NCI-H446 (cell line): ENCODE data around the gene RNASE3.
"Not testable (repeated sequence)": the region's sequence is repeated elsewhere in the genome, so short reads cannot be mapped to it uniquely, and the experiment has no call there.

Source experiments
- DNase-seq, 2 experiments: peaks; one replicate each; lab custom pipeline; 2025; lab: John Stamatoyannopoulos, UW

Gene RNASE3

GRCh38 chr14:20891126-20891825 lies at the start of gene RNASE3:
Gene RNASE3, plus strand, starts transcription at chr14:20891385. Its CDS starts 302 bp downstream, at chr14:20891687.
- DNase-seq = not testable (repeated sequence)

GRCh38 chr14:20846560-20846959 lies 44.6 kb upstream of the RNASE3 start:
- DNase-seq = no peak

GRCh38 chr14:20848316-20848954 lies 42.8 kb upstream of the RNASE3 start:
- DNase-seq = no peak

GRCh38 chr14:20848955-20849570 lies 42.1 kb upstream of the RNASE3 start:
- DNase-seq = no peak

- no peak for DNase-seq
Measured at GRCh38 chr14:20853042-20853441, 38.1 kb upstream of the RNASE3 start.

- peak in 1 of 2 experiments; percentile 42 for DNase-seq
Measured at GRCh38 chr14:20855652-20856291, 35.4 kb upstream of the RNASE3 start.

- DNase-seq = no peak
Measured at GRCh38 chr14:20857207-20857606, 34.0 kb upstream of the RNASE3 start.

- DNase-seq = peak; percentile 12 to 64
Measured at GRCh38 chr14:20857630-20858261, 33.4 kb upstream of the RNASE3 start.

- DNase-seq = no peak
Measured at GRCh38 chr14:20866194-20866593, 25.0 kb upstream of the RNASE3 start.

GRCh38 chr14:20866963-20867362 lies 24.2 kb upstream of the RNASE3 start:
- DNase-seq = no peak

GRCh38 chr14:20873370-20874177 lies 17.6 kb upstream of the RNASE3 start:
- DNase-seq = peak; percentile 38 to 69

- DNase-seq = no peak
Measured at GRCh38 chr14:20877016-20877415, 14.2 kb upstream of the RNASE3 start.

- DNase-seq = no peak
Measured at GRCh38 chr14:20878695-20879094, 12.5 kb upstream of the RNASE3 start.

- not testable (repeated sequence) for DNase-seq
Measured at GRCh38 chr14:20881229-20881628, 10.0 kb upstream of the RNASE3 start.

GRCh38 chr14:20882787-20883186 lies 8.4 kb upstream of the RNASE3 start:
- not testable (repeated sequence) for DNase-seq

GRCh38 chr14:20888411-20888810 lies 2.8 kb upstream of the RNASE3 start:
- DNase-seq = not testable (repeated sequence)

- DNase-seq = not testable (repeated sequence)
Measured at GRCh38 chr14:20895322-20895721, 4.1 kb downstream of the RNASE3 start.

- no peak for DNase-seq
Measured at GRCh38 chr14:20904393-20905029, 13.3 kb downstream of the RNASE3 start.

- DNase-seq = no peak
Measured at GRCh38 chr14:20905676-20906075, 14.5 kb downstream of the RNASE3 start.

- DNase-seq = no peak
Measured at GRCh38 chr14:20907214-20907613, 16.0 kb downstream of the RNASE3 start.

- DNase-seq = not testable (repeated sequence)
Measured at GRCh38 chr14:20910822-20911221, 19.6 kb downstream of the RNASE3 start.
